ENCODE results near the gene NTRK2.

NTRK2 gene

DNA sequence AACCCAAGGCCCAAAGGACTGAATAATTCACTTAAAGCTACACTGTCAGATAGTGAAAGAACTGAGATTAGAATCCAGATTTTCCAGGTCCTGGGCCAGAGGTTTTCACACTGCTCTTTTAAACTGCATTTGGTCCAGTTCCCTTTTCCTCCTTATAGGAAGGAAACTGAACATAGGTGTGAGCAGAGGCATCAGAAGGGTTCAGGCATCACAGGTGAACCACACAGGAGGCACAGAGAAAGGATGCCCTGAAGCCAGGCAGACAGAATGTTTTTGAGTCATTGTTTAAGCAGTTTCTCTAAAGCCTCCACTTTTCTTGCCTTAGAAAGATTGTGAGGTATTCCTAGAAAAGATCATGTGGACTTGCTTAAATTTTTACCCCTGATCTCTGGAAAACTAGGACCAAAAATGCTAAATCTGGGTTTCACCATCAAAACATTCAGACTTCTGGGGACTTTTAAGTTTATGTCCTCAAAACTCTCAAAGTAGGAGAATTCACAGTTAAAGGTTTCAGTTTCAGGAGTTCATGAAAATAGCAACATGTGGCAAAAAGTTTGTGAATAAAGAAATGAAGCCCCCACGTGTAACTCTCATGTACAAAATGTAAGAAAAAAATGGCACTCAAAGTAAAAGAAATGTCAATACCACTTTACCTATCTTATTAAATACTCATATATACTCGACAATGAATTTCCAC, 386.1 kb downstream of the NTRK2 start:
- no peak overlapping the region for H3K4me3 ChIP-seq (ENCODE audit: low read depth, low read length)
- TF ChIP-seq, protein P1, sequence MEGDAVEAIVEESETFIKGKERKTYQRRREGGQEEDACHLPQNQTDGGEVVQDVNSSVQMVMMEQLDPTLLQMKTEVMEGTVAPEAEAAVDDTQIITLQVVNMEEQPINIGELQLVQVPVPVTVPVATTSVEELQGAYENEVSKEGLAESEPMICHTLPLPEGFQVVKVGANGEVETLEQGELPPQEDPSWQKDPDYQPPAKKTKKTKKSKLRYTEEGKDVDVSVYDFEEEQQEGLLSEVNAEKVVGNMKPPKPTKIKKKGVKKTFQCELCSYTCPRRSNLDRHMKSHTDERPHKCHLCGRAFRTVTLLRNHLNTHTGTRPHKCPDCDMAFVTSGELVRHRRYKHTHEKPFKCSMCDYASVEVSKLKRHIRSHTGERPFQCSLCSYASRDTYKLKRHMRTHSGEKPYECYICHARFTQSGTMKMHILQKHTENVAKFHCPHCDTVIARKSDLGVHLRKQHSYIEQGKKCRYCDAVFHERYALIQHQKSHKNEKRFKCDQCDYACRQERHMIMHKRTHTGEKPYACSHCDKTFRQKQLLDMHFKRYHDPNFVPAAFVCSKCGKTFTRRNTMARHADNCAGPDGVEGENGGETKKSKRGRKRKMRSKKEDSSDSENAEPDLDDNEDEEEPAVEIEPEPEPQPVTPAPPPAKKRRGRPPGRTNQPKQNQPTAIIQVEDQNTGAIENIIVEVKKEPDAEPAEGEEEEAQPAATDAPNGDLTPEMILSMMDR (IDR thresholded peaks at IDR 0.05; ENCODE audit: low read depth, low read length, missing control alignments) = no peak
- DNase-seq (ENCODE audit: low read depth) = no peak

- no peak overlapping the region for H3K4me3 ChIP-seq (ENCODE audit: low read depth, low read length)
- TF ChIP-seq, protein P1 (IDR thresholded peaks at IDR 0.05; ENCODE audit: low read depth, low read length, missing control alignments) = no peak
- DNase-seq (ENCODE audit: low read depth) = peak; percentile 18
Observed at GRCh38 chr9:85056203-85056572, 386.7 kb downstream of the NTRK2 start.

DNA sequence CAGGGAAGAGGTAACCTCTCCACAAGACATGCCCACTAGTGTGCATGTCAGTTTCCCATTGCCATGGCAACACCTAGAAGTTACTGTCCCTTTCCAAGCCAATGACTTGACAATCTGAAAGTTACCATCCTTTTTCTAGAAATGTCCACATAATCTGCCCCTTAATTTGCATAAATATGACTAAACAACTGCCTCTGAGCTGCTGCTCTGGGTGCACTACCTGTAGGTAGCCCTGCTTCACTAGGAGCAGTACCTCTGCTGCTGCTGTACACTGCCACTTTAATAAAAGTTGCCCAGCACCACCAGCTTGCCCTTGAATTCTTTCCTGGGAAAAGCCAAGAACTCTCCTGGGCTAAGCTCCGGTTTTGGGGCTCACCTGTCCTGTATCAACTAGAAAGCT, 392.4 kb downstream of the NTRK2 start:
- TF ChIP-seq, protein P1 (IDR thresholded peaks at IDR 0.05; ENCODE audit: low read depth, low read length, missing control alignments) = no peak
- no peak for DNase-seq (ENCODE audit: low read depth)
- H3K4me3 ChIP-seq (ENCODE audit: low read depth, low read length) = no peak overlapping the region

- DNase-seq (ENCODE audit: low read depth) = no peak
- no peak overlapping the region for H3K4me3 ChIP-seq (ENCODE audit: low read depth, low read length)
- TF ChIP-seq, protein P1 (IDR thresholded peaks at IDR 0.05; ENCODE audit: low read depth, low read length, missing control alignments) = no peak
Observed at GRCh38 chr9:85062385-85063022, 393.0 kb downstream of the NTRK2 start.

DNA sequence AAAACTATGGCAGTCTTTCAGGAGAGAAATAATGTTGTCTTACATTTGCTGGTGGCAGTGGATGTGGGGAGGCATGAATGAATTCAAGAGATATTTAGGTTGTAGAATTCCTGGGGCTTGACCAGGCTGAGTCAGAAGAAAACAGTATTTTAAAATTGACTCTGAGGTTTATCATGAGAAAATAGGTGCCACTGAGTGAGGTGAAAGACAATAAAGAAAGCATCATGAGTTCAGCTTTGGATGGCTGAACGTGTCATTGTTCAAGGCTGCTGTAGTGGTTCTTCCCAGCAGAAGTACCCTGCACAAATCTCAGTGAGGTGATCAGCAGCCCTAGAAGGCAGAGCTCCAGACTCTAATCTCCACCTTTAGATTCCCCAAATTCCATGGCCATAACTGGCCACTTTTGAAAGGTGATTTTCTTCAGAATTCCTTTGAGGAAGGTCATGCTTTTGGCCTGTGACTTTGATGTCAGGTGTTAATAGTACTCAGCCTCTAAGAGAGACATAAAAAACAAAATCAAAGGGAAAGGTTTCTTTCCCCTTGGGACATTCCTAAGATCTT, 395.4 kb downstream of the NTRK2 start:
- TF ChIP-seq, protein P1 (IDR thresholded peaks at IDR 0.05; ENCODE audit: low read depth, low read length, missing control alignments) = no peak
- H3K4me3 ChIP-seq (ENCODE audit: low read depth, low read length) = no peak overlapping the region
- DNase-seq (ENCODE audit: low read depth) = no peak

DNA sequence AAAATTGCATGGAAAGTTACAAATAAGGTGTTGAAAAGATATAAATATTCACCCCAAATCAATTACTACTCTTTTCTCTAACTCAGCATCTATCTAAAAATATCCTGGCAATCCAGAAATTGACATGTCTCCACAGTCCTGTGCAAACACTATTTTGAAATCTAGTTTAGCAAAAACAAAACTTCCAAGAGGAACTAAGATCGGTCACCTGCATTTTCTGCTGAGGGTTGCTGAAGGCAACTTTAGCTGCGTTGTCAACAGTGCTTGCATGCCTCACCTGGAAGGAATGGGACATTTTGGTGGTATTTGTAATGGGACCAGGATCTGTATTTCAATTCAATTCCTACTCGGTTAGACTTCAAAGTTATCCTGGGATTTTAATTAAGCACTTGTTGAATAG, 398.3 kb downstream of the NTRK2 start:
- H3K4me3 ChIP-seq (ENCODE audit: low read depth, low read length) = no peak overlapping the region
- DNase-seq (ENCODE audit: low read depth) = peak; percentile 26
- TF ChIP-seq, protein P1 (IDR thresholded peaks at IDR 0.05; ENCODE audit: low read depth, low read length, missing control alignments) = no peak

All from GM12864 (cell line).